ENCODE measurements around the gene IGSF5. TPM values are rescaled to one million over a fixed set of nuclear protein-coding genes. Genes with fewer than 3 reads are reported as not detected.

The IGSF5 gene
- total RNA-seq, 1 donor from 2014 or later: 0.77 TPM

DNA sequence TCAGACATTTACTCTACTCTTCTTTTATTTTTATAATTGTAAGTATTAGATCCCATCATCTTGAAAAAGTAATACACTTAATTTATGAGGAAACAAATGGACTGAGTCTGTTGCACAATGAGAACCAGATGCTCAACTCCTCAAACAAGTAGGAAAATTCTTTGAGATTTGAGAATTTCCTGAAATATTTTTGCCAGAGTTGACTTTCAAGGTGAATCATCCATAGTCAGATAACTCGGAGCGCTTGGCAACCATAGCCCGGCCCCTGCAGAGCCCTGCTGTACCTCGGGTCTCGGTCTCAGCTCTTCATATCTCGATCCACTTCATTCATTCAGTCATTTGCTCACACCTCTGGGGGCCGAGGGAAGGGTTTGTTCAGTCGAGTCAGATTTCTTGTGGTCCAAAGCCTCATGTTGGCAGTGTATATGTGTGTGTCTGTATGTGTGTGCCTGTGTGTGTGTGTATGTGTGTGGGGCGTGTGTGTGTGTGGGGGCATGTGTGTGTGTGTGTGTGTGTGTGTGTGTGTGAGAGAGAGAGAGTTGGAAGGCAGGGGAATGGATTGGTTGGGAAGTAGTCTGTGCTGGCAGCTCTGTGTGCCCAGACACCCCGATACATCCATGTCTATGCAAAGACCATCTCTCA is 104.2 kb downstream of the IGSF5 start:
- no peaks in the 10 kb centered on the region for H3K27me3 Mint-ChIP-seq (ENCODE audit: low read depth)
- TF ChIP-seq, protein P1, sequence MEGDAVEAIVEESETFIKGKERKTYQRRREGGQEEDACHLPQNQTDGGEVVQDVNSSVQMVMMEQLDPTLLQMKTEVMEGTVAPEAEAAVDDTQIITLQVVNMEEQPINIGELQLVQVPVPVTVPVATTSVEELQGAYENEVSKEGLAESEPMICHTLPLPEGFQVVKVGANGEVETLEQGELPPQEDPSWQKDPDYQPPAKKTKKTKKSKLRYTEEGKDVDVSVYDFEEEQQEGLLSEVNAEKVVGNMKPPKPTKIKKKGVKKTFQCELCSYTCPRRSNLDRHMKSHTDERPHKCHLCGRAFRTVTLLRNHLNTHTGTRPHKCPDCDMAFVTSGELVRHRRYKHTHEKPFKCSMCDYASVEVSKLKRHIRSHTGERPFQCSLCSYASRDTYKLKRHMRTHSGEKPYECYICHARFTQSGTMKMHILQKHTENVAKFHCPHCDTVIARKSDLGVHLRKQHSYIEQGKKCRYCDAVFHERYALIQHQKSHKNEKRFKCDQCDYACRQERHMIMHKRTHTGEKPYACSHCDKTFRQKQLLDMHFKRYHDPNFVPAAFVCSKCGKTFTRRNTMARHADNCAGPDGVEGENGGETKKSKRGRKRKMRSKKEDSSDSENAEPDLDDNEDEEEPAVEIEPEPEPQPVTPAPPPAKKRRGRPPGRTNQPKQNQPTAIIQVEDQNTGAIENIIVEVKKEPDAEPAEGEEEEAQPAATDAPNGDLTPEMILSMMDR (conservative IDR thresholded peaks at IDR 0.05): no peak
- DNase-seq (ENCODE audit: low read depth, low spot score): no peak
- H3K27ac Mint-ChIP-seq (ENCODE audit: unreplicated experiment): no peak overlapping the region
- peaks cover 9% of the 10 kb centered on the region for H3K4me1 Mint-ChIP-seq
- H3K9me3 Mint-ChIP-seq: peaks cover 5% of the 10 kb centered on the region
- H3K36me3 Mint-ChIP-seq (ENCODE audit: low read depth): no peaks in the 10 kb centered on the region
- H3K4me3 Mint-ChIP-seq: no peak overlapping the region

DNA sequence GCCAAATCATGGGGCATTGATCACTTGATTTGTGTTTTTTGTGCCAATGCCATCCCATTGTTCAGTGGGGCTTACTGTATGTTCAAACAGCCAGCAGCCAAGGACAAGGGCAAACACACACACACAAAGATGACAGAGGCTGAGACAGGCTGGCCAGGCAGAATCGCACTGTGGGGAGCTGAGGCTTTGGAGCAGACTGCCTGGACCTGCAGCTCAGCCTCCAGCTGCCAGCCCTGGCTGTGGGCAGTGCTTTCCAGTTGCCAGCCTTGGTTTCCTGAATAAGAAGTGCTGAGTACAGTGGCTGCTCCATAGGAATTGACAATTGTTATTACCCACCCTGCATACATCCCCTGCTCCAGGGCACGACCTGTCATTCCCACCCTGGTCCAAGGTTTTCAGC is 105.3 kb downstream of the IGSF5 start:
- Mint-ChIP-seq H3K9me3 (peaks cover 6% of the 10 kb centered on the region), H3K27ac (ENCODE audit: unreplicated experiment) (no peak overlapping the region), H3K36me3 (ENCODE audit: low read depth) (no peaks in the 10 kb centered on the region), H3K27me3 (ENCODE audit: low read depth) (no peaks in the 10 kb centered on the region), H3K4me1 (peaks cover 7% of the 10 kb centered on the region), H3K4me3 (no peak overlapping the region)
- DNase-seq (ENCODE audit: low read depth, low spot score): no peak
- TF ChIP-seq, protein P1 (conservative IDR thresholded peaks at IDR 0.05): no peak

GRCh38 chr21:39851002-39851618 is 106.1 kb downstream of the IGSF5 start:
- DNase-seq (ENCODE audit: low read depth, low spot score): no peak
- H3K4me1 Mint-ChIP-seq: no peaks in the 10 kb centered on the region
- no peaks in the 10 kb centered on the region for H3K27me3 Mint-ChIP-seq (ENCODE audit: low read depth)
- H3K27ac Mint-ChIP-seq (ENCODE audit: unreplicated experiment): no peak overlapping the region
- no peak overlapping the region for H3K4me3 Mint-ChIP-seq
- H3K9me3 Mint-ChIP-seq: peaks cover 6% of the 10 kb centered on the region
- no peaks in the 10 kb centered on the region for H3K36me3 Mint-ChIP-seq (ENCODE audit: low read depth)
- TF ChIP-seq, protein P1 (conservative IDR thresholded peaks at IDR 0.05): no peak

Other genes with a start within 250 kb of the IGSF5 start
- 1.9 and 2.6 TPM in 2 replicates for gene B3GALT5, start 132.2 kb upstream of the IGSF5 start, total RNA-seq
- 0.45 and 1.1 TPM in 2 replicates for gene PCP4, start 122.3 kb downstream of the IGSF5 start, total RNA-seq

All from neural crest cell (in vitro differentiated cells).